GM23338 (cell line): ENCODE results near the gene ATRIP. TPM values are rescaled to one million over a fixed set of nuclear protein-coding genes. Genes with fewer than 3 reads are reported as not detected.

Source experiments
- ATAC-seq: fragments of 200-7000 bp; cut with Tn5 transposase; 3 replicates; pipeline ENCODE4 v1.9.1; 2020
- DNase-seq: peaks from one replicate; pipeline ENCODE4 v3.0.0-alpha.2; 2015; ENCODE audit warnings: low spot score
- H2AFZ ChIP-seq: fragments of 200-600 bp; sonication (generic); 2 replicates; pipeline ENCODE4 v1.8.0; 2016; ENCODE audit warnings: antibody characterized with exemption, mild to moderate bottlenecking, moderate library complexity
- H3F3A ChIP-seq: fragments of 200-600 bp; sonication (generic); replicated peaks from 2 replicates; pipeline ENCODE4 v1.8.0; 2017; ENCODE audit warnings: antibody characterized with exemption, mixed run types, low read depth
- H3K27ac ChIP-seq: fragments of 200-600 bp; sonication (generic); 2 replicates; pipeline ENCODE4 v1.6.1; 2016; ENCODE audit warnings: low read depth
- H3K27me3 ChIP-seq: fragments of 200-600 bp; sonication (generic); 2 replicates; pipeline ENCODE4 v1.8.0; 2016; ENCODE audit warnings: mild to moderate bottlenecking, mixed run types, moderate library complexity; ENCODE audit not compliant: insufficient read depth
- H3K36me3 ChIP-seq: fragments of 200-600 bp; sonication (generic); 2 replicates; pipeline ENCODE4 v1.8.0; 2016; ENCODE audit warnings: mild to moderate bottlenecking; ENCODE audit not compliant: insufficient read depth
- H3K4me1 ChIP-seq: fragments of 200-600 bp; sonication (generic); 2 replicates; pipeline ENCODE4 v1.8.0; 2016; ENCODE audit warnings: mild to moderate bottlenecking, moderate library complexity; ENCODE audit not compliant: insufficient read depth
- H3K4me2 ChIP-seq: fragments of 200-600 bp; sonication (generic); 2 replicates; pipeline ENCODE4 v1.7.1; 2017; ENCODE audit warnings: mixed run types
- H3K4me3 ChIP-seq: fragments of 200-600 bp; sonication (generic); 2 replicates; pipeline ENCODE4 v1.6.1; 2016; ENCODE audit warnings: mixed run types
- H3K79me2 ChIP-seq: fragments of 200-600 bp; sonication (generic); replicated peaks from 2 replicates; pipeline ENCODE4 v1.8.0; 2017; ENCODE audit warnings: mild to moderate bottlenecking; ENCODE audit not compliant: insufficient read depth
- H3K9me2 ChIP-seq: fragments of 200-600 bp; sonication (generic); 2 replicates; pipeline ENCODE4 v1.8.0; 2017; ENCODE audit not compliant: insufficient read depth
- H4K20me1 ChIP-seq: fragments of 200-600 bp; sonication (generic); replicated peaks from 2 replicates; pipeline ENCODE4 v1.8.0; 2017; ENCODE audit warnings: mild to moderate bottlenecking; ENCODE audit not compliant: insufficient read depth
- H3K27ac Mint-ChIP-seq: 2 replicates; pipeline ENCODE4 v1.8.0; 2020; ENCODE audit warnings: inconsistent platforms, mild to moderate bottlenecking, moderate library complexity, mixed read lengths
- H3K27me3 Mint-ChIP-seq: 3 replicates; pipeline ENCODE4 v1.8.0; 2022; ENCODE audit warnings: low read depth, mild to moderate bottlenecking, moderate library complexity, mixed read lengths, inconsistent platforms; ENCODE audit not compliant: insufficient read depth, poor library complexity
- H3K36me3 Mint-ChIP-seq: 3 replicates; pipeline ENCODE4 v1.8.0; 2021; ENCODE audit warnings: low read depth, mild to moderate bottlenecking, inconsistent platforms, moderate library complexity, mixed read lengths
- H3K4me1 Mint-ChIP-seq: 3 replicates; pipeline ENCODE4 v1.8.0; 2020; ENCODE audit warnings: mild to moderate bottlenecking, inconsistent platforms, mixed read lengths
- H3K4me3 Mint-ChIP-seq: 3 replicates; pipeline ENCODE4 v1.8.0; 2021; ENCODE audit warnings: moderate library complexity, mild to moderate bottlenecking, inconsistent platforms, mixed read lengths
- H3K9me3 Mint-ChIP-seq: 3 replicates; pipeline ENCODE4 v1.8.0; 2020; ENCODE audit warnings: moderate library complexity, mild to moderate bottlenecking, inconsistent platforms, mixed read lengths
- EZH2 ChIP-seq: fragments of 200-600 bp; sonication (generic); IDR thresholded peaks from one replicate; pipeline ENCODE4 v1.8.0; 2017; ENCODE audit warnings: antibody characterized with exemption, mild to moderate bottlenecking, low read depth; ENCODE audit not compliant: unreplicated experiment
- EZH2phosphoT487 ChIP-seq: fragments of 200-600 bp; sonication (generic); IDR thresholded peaks from one replicate; pipeline ENCODE4 v1.8.1; 2018; ENCODE audit warnings: antibody characterized with exemption; ENCODE audit not compliant: unreplicated experiment
- JUNB ChIP-seq: IDR thresholded peaks from one replicate; pipeline ENCODE4 v1.6.1; 2016; ENCODE audit warnings: antibody characterized with exemption; ENCODE audit not compliant: unreplicated experiment
- NANOG ChIP-seq: IDR thresholded peaks from 2 replicates; pipeline ENCODE4 v1.6.1; 2016; ENCODE audit warnings: antibody characterized with exemption, borderline replicate concordance
- POLR2AphosphoS5 ChIP-seq: IDR thresholded peaks from 2 replicates; pipeline ENCODE4 v1.6.1; 2016; ENCODE audit warnings: antibody characterized with exemption, low read depth
- STAT1 ChIP-seq: IDR thresholded peaks from one replicate; pipeline ENCODE4 v1.6.1; 2016; ENCODE audit warnings: antibody characterized with exemption; ENCODE audit not compliant: unreplicated experiment
- ZNF114 ChIP-seq: fragments of 250-450 bp; sonication (Bioruptor Pico); IDR thresholded peaks from 2 replicates; pipeline ENCODE4 v1.5.0; 2020; ENCODE audit warnings: mild to moderate bottlenecking, moderate library complexity
- ZNF331 ChIP-seq: fragments of 250-450 bp; sonication (Bioruptor Pico); IDR thresholded peaks from 2 replicates; pipeline ENCODE4 v1.5.0; 2020; ENCODE audit warnings: low read depth, mild to moderate bottlenecking, moderate library complexity
- polyA plus RNA-seq: library from polyadenylated mRNA; unstranded; fragments of >200 nt; fragmentation: Nextera tagmentation; extraction: Ambion mirVana; gene quantifications from 2 replicates; pipeline ENCODE4 v1.2.1, GENCODE V29; 2016
- total RNA-seq: library from RNA; depleted of rRNA; stranded (reverse); fragments of >200 nt; shearing (Covaris generic); gene quantifications from 2 replicates; pipeline ENCODE4 v1.2.3, GENCODE V29; 2014
- TF ChIP-seq, protein P1 (sequence below): IDR thresholded peaks from one replicate; pipeline ENCODE4 v1.6.1; 2018; ENCODE audit warnings: antibody characterized with exemption; ENCODE audit not compliant: unreplicated experiment
- TF ChIP-seq, protein P2 (sequence below), 2 experiments: fragments of 200-600 bp in 1 of 2; sonication (generic) in 1 of 2; conservative IDR thresholded peaks; 2 replicates each; pipeline versions ENCODE4 v1.5.1 to v1.6.1; 2016 to 2017; ENCODE audit warnings: antibody characterized with exemption in 2 of 2, low read depth in 2 of 2, mild to moderate bottlenecking in 2 of 2, moderate library complexity in 1 of 2
- TF ChIP-seq, protein P3 (sequence below): IDR thresholded peaks from 2 replicates; pipeline ENCODE4 v1.6.1; 2016; ENCODE audit warnings: antibody characterized with exemption

The ATRIP gene
- total and polyA plus RNA-seq, 2 experiments from 2014 or later: 5.8 to 17.3 TPM

GRCh38 chr3:48416546-48416945 is 30.0 kb upstream of the ATRIP start (continued):
- TF ChIP-seq, protein P1, sequence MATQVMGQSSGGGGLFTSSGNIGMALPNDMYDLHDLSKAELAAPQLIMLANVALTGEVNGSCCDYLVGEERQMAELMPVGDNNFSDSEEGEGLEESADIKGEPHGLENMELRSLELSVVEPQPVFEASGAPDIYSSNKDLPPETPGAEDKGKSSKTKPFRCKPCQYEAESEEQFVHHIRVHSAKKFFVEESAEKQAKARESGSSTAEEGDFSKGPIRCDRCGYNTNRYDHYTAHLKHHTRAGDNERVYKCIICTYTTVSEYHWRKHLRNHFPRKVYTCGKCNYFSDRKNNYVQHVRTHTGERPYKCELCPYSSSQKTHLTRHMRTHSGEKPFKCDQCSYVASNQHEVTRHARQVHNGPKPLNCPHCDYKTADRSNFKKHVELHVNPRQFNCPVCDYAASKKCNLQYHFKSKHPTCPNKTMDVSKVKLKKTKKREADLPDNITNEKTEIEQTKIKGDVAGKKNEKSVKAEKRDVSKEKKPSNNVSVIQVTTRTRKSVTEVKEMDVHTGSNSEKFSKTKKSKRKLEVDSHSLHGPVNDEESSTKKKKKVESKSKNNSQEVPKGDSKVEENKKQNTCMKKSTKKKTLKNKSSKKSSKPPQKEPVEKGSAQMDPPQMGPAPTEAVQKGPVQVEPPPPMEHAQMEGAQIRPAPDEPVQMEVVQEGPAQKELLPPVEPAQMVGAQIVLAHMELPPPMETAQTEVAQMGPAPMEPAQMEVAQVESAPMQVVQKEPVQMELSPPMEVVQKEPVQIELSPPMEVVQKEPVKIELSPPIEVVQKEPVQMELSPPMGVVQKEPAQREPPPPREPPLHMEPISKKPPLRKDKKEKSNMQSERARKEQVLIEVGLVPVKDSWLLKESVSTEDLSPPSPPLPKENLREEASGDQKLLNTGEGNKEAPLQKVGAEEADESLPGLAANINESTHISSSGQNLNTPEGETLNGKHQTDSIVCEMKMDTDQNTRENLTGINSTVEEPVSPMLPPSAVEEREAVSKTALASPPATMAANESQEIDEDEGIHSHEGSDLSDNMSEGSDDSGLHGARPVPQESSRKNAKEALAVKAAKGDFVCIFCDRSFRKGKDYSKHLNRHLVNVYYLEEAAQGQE: no peak
- TF ChIP-seq NANOG: no peak
- no peak for TF ChIP-seq EZH2phosphoT487
- no peak for TF ChIP-seq ZNF114 (CRISPR knock-in tag)

DNA sequence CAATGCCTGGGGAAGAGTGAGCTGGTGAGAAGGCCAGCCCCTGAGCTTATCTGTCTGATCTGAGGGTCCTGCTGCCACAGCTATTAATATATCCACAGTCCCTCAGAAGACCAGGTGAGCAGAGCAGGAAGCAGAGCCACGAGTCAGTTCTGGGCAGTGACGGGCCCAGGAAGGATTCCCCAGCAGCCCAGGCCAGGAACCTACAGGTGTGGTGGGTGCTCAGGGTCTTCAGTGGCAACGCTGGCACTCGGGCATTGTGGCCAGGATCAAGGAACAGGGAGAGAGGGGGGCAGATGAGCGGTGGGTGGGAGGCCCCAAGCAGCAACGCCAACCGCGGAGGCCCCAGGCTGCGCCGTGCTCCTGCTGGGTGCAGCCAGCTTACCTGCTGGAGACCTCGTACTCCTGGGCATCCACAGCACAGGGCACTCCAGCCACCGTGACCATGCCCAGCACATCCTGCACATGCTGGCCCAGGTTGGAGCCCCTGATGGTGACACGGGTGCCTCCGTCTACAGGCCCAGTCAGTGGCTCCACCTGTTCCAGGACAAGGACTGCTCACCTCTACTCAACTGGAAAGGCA is 28.9 kb upstream of the ATRIP start:
- DNase-seq (no peak), ATAC-seq (no peak)
- H3K79me2 ChIP-seq: peaks cover 6% of the 10 kb centered on the region
- Mint-ChIP-seq H3K36me3 (peaks cover 77% of the 10 kb centered on the region), H3K27me3 (peaks cover 16% of the 10 kb centered on the region), H3K4me1 (no peaks in the 10 kb centered on the region), H3K4me3 (no peak overlapping the region), H3K9me3 (no peaks in the 10 kb centered on the region), H3K27ac (no peak overlapping the region)
- no peak overlapping the region for H3K4me3 ChIP-seq
- no peak overlapping the region for H3K4me2 ChIP-seq
- no peaks in the 10 kb centered on the region for H3K4me1 ChIP-seq
- H3K27me3 ChIP-seq: no peaks in the 10 kb centered on the region
- no peak overlapping the region for H3K27ac ChIP-seq
- H3F3A ChIP-seq: no peaks in the 10 kb centered on the region
- peaks cover 12% of the 10 kb centered on the region; the same call in 1 of the 2 replicates for H4K20me1 ChIP-seq
- no peaks in the 10 kb centered on the region for H3K9me2 ChIP-seq
- H2AFZ ChIP-seq: no peak overlapping the region
- H3K36me3 ChIP-seq: peaks cover 11% of the 10 kb centered on the region; the same call in 1 of the 2 replicates
- no peak for TF ChIP-seq JUNB
- TF ChIP-seq ZNF331 (CRISPR knock-in tag): no peak
- no peak for TF ChIP-seq EZH2phosphoT487
- no peak for TF ChIP-seq ZNF114 (CRISPR knock-in tag)
- TF ChIP-seq EZH2: no peak
- TF ChIP-seq STAT1: no peak
- TF ChIP-seq, protein P1: no peak
- no peak for TF ChIP-seq NANOG
- TF ChIP-seq, protein P2, sequence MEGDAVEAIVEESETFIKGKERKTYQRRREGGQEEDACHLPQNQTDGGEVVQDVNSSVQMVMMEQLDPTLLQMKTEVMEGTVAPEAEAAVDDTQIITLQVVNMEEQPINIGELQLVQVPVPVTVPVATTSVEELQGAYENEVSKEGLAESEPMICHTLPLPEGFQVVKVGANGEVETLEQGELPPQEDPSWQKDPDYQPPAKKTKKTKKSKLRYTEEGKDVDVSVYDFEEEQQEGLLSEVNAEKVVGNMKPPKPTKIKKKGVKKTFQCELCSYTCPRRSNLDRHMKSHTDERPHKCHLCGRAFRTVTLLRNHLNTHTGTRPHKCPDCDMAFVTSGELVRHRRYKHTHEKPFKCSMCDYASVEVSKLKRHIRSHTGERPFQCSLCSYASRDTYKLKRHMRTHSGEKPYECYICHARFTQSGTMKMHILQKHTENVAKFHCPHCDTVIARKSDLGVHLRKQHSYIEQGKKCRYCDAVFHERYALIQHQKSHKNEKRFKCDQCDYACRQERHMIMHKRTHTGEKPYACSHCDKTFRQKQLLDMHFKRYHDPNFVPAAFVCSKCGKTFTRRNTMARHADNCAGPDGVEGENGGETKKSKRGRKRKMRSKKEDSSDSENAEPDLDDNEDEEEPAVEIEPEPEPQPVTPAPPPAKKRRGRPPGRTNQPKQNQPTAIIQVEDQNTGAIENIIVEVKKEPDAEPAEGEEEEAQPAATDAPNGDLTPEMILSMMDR (conservative IDR thresholded peaks at IDR 0.05; ENCODE audit: low read depth in 2 of 2): no peak
- TF ChIP-seq, protein P3, sequence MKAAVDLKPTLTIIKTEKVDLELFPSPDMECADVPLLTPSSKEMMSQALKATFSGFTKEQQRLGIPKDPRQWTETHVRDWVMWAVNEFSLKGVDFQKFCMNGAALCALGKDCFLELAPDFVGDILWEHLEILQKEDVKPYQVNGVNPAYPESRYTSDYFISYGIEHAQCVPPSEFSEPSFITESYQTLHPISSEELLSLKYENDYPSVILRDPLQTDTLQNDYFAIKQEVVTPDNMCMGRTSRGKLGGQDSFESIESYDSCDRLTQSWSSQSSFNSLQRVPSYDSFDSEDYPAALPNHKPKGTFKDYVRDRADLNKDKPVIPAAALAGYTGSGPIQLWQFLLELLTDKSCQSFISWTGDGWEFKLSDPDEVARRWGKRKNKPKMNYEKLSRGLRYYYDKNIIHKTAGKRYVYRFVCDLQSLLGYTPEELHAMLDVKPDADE: no peak
- no peak for TF ChIP-seq POLR2AphosphoS5
